H9 (cell line): ENCODE results near the gene KIAA1614. TPM values are rescaled to one million over a fixed set of nuclear protein-coding genes. Genes with fewer than 3 reads are reported as not detected.

ENCODE experiments used
- DNase-seq: peaks from one replicate; pipeline ENCODE4 v3.0.0-alpha.2; 2017
- H2AFZ ChIP-seq: one replicate; pipeline ENCODE4 v1.6.1; 2013; ENCODE audit warnings: mild to moderate bottlenecking, low read length, control low read depth, moderate library complexity
- H2AK5ac ChIP-seq: 2 replicates; pipeline ENCODE4 v1.6.1; 2013; ENCODE audit warnings: low read length, control low read depth, mixed read lengths; ENCODE audit not compliant: insufficient read length
- H2BK120ac ChIP-seq: one replicate; pipeline ENCODE4 v1.6.1; 2013; ENCODE audit warnings: low read depth, mild to moderate bottlenecking, low read length, control low read depth, inconsistent platforms; ENCODE audit not compliant: poor library complexity, severe bottlenecking
- H2BK12ac ChIP-seq: 2 replicates; pipeline ENCODE4 v1.6.1; 2013; ENCODE audit warnings: low read length, control low read depth, mixed read lengths, low read depth; ENCODE audit not compliant: insufficient read length
- H2BK15ac ChIP-seq: 2 replicates; pipeline ENCODE4 v1.6.1; 2013; ENCODE audit warnings: low read depth, low read length, control low read depth
- H2BK20ac ChIP-seq: one replicate; pipeline ENCODE4 v1.6.1; 2013; ENCODE audit warnings: low read depth, mild to moderate bottlenecking, low read length, control low read depth, inconsistent platforms; ENCODE audit not compliant: poor library complexity, severe bottlenecking
- H2BK5ac ChIP-seq: 2 replicates; pipeline ENCODE4 v1.6.1; 2013; ENCODE audit warnings: low read length, control low read depth, mixed read lengths; ENCODE audit not compliant: insufficient read length
- H3K14ac ChIP-seq: 2 replicates; pipeline ENCODE4 v1.6.1; 2013; ENCODE audit warnings: low read length, control low read depth; ENCODE audit not compliant: insufficient read depth
- H3K18ac ChIP-seq: 2 replicates; pipeline ENCODE4 v1.6.1; 2013; ENCODE audit warnings: low read depth, mild to moderate bottlenecking, mixed read lengths, low read length, control low read depth; ENCODE audit not compliant: insufficient read length
- H3K23ac ChIP-seq: 2 replicates; pipeline ENCODE4 v1.6.1; 2013; ENCODE audit warnings: low read length, control low read depth, mixed read lengths, low read depth; ENCODE audit not compliant: insufficient read length
- H3K23me2 ChIP-seq: 2 replicates; pipeline ENCODE4 v1.6.1; 2013; ENCODE audit warnings: low read depth, mild to moderate bottlenecking, mixed read lengths, low read length, control low read depth; ENCODE audit not compliant: insufficient read length, poor library complexity, severe bottlenecking
- H3K27ac ChIP-seq: 2 replicates; pipeline ENCODE4 v1.5.1; 2013; ENCODE audit warnings: low read length, control low read depth, mixed read lengths, low read depth; ENCODE audit not compliant: insufficient read length
- H3K27me3 ChIP-seq: 2 replicates; pipeline ENCODE4 v1.6.1; 2013; ENCODE audit warnings: low read length, control low read depth, inconsistent platforms; ENCODE audit not compliant: insufficient read depth
- H3K4ac ChIP-seq: 2 replicates; pipeline ENCODE4 v1.6.1; 2013; ENCODE audit warnings: low read depth, mild to moderate bottlenecking, control low read depth, inconsistent platforms, low read length, moderate library complexity
- H3K4me1 ChIP-seq: 2 replicates; pipeline ENCODE4 v1.6.1; 2013; ENCODE audit warnings: low read length, control low read depth, inconsistent platforms; ENCODE audit not compliant: insufficient read depth
- H3K4me2 ChIP-seq: 2 replicates; pipeline ENCODE4 v1.6.1; 2013; ENCODE audit warnings: low read length, control low read depth, mixed read lengths; ENCODE audit not compliant: insufficient read length, insufficient read depth
- H3K56ac ChIP-seq: 2 replicates; pipeline ENCODE4 v1.6.1; 2013; ENCODE audit warnings: low read depth, mild to moderate bottlenecking, mixed read lengths, low read length, control low read depth; ENCODE audit not compliant: insufficient read length
- H3K79me1 ChIP-seq: 2 replicates; pipeline ENCODE4 v1.6.1; 2013; ENCODE audit warnings: low read depth, mild to moderate bottlenecking, moderate library complexity, low read length, control low read depth, inconsistent platforms; ENCODE audit not compliant: insufficient read depth, poor library complexity, severe bottlenecking
- H3K79me2 ChIP-seq: 2 replicates; pipeline ENCODE4 v1.6.1; 2013; ENCODE audit warnings: low read length, control low read depth, inconsistent platforms; ENCODE audit not compliant: insufficient read depth
- H3K9ac ChIP-seq: 2 replicates; pipeline ENCODE4 v1.6.1; 2013; ENCODE audit warnings: low read length, control low read depth, mixed read lengths; ENCODE audit not compliant: insufficient read length; ENCODE audit errors: extremely low read depth
- H3K9me3 ChIP-seq: one replicate; pipeline ENCODE4 v1.6.1; 2013; ENCODE audit warnings: low read depth, low read length, inconsistent platforms; ENCODE audit not compliant: control insufficient read depth
- H3T11ph ChIP-seq: one replicate; pipeline ENCODE4 v1.6.1; 2013; ENCODE audit warnings: mild to moderate bottlenecking, low read length, control low read depth, inconsistent platforms
- H4K20me1 ChIP-seq: one replicate; pipeline ENCODE4 v1.6.1; 2013; ENCODE audit not compliant: control insufficient read depth, insufficient read length, insufficient read depth
- H4K5ac ChIP-seq: 2 replicates; pipeline ENCODE4 v1.6.1; 2013; ENCODE audit warnings: low read depth, mild to moderate bottlenecking, mixed read lengths, low read length, control low read depth; ENCODE audit not compliant: insufficient read length
- H4K8ac ChIP-seq: replicated peaks from 2 replicates; pipeline ENCODE4 v1.6.1; 2013; ENCODE audit warnings: low read length, control low read depth, mixed read lengths, low read depth; ENCODE audit not compliant: insufficient read length
- H4K91ac ChIP-seq: 2 replicates; pipeline ENCODE4 v1.6.1; 2013; ENCODE audit warnings: low read depth, mild to moderate bottlenecking, moderate library complexity, mixed read lengths, low read length, control low read depth; ENCODE audit not compliant: insufficient read length
- H3K27ac Mint-ChIP-seq, 3 experiments: 2 replicates in 2 of 3; 3 replicates in 1 of 3; pipeline ENCODE4 v1.8.0; 2020 to 2021; ENCODE audit warnings: mixed read lengths in 3 of 3, mild to moderate bottlenecking in 1 of 3, moderate library complexity in 1 of 3
- H3K27me3 Mint-ChIP-seq: 2 replicates; pipeline ENCODE4 v1.8.0; 2021; ENCODE audit warnings: low read depth, mild to moderate bottlenecking, moderate library complexity, mixed read lengths
- H3K36me3 Mint-ChIP-seq, 3 experiments: 2 replicates in 2 of 3; 3 replicates in 1 of 3; pipeline ENCODE4 v1.8.0; 2020 to 2021; ENCODE audit warnings: low read depth in 3 of 3, mixed read lengths in 3 of 3; ENCODE audit not compliant: insufficient read depth in 1 of 3
- H3K4me1 Mint-ChIP-seq, 2 experiments: 2 replicates each; pipeline ENCODE4 v1.8.0; 2020; ENCODE audit warnings: mixed read lengths in 2 of 2
- H3K4me3 Mint-ChIP-seq, 2 experiments: 2 replicates in 1 of 2; 3 replicates in 1 of 2; pipeline ENCODE4 v1.8.0; 2020 to 2021; ENCODE audit warnings: mild to moderate bottlenecking in 2 of 2, mixed read lengths in 2 of 2, moderate library complexity in 1 of 2
- H3K9me3 Mint-ChIP-seq, 2 experiments: 2 replicates in 1 of 2; 3 replicates in 1 of 2; pipeline ENCODE4 v1.8.0; 2020; ENCODE audit warnings: mild to moderate bottlenecking in 2 of 2, mixed read lengths in 2 of 2, moderate library complexity in 1 of 2
- WGBS: extraction: QIAGEN DNeasy Blood & Tissue Kit; methylation state at CpG from one replicate; pipeline ENCODE4 v1.1.7; 2013; ENCODE audit warnings: missing lambda C conversion rate, low lambda C conversion rate, mixed read lengths; ENCODE audit not compliant: insufficient read length; ENCODE audit errors: extremely low coverage; 5-methylcytosine and 5-hydroxymethylcytosine counted together
- total RNA-seq: library from RNA; stranded (reverse); gene quantifications from 2 replicates; pipeline ENCODE4 v1.2.1, GENCODE V29; 2021
- TF ChIP-seq, protein P1 (sequence below): fragments of 200-600 bp; sonication (generic); conservative IDR thresholded peaks from 3 replicates; pipeline ENCODE4 v1.8.0; 2021; ENCODE audit warnings: antibody characterized with exemption, mild to moderate bottlenecking

KIAA1614 gene
- total RNA-seq, 1 experiment from 2014 or later, result 1.3 TPM

GRCh38 chr1:180969434-180969833, 56.7 kb downstream of the KIAA1614 start:
- no peak overlapping the region for H3K14ac ChIP-seq
- peaks cover 3% of the 10 kb centered on the region for H3K79me1 ChIP-seq
- H4K5ac ChIP-seq, result no peak overlapping the region
- H3K23ac ChIP-seq, result no peak overlapping the region
- no peak overlapping the region for H3T11ph ChIP-seq
- Mint-ChIP-seq H3K27ac (no peak overlapping the region), H3K9me3 (no peaks in the 10 kb centered on the region), H3K4me1 (peaks cover 8 to 9% of the 10 kb centered on the region in 2 experiments; a peak in 2 of 4 replicates), H3K36me3 (peaks cover 23 to 73% (median 52%) of the 10 kb centered on the region in 3 experiments), H3K27me3 (no peaks in the 10 kb centered on the region), H3K4me3 (no peak overlapping the region)
- no peak overlapping the region for H3K27ac ChIP-seq
- H3K27me3 ChIP-seq, result no peaks in the 10 kb centered on the region
- no peak overlapping the region for H3K4me2 ChIP-seq
- no peaks in the 10 kb centered on the region for H3K79me2 ChIP-seq
- H3K18ac ChIP-seq, result no peak overlapping the region
- H2BK5ac ChIP-seq, result no peak overlapping the region
- H4K8ac ChIP-seq, result no peak overlapping the region
- no peak for DNase-seq
- TF ChIP-seq, protein P1, sequence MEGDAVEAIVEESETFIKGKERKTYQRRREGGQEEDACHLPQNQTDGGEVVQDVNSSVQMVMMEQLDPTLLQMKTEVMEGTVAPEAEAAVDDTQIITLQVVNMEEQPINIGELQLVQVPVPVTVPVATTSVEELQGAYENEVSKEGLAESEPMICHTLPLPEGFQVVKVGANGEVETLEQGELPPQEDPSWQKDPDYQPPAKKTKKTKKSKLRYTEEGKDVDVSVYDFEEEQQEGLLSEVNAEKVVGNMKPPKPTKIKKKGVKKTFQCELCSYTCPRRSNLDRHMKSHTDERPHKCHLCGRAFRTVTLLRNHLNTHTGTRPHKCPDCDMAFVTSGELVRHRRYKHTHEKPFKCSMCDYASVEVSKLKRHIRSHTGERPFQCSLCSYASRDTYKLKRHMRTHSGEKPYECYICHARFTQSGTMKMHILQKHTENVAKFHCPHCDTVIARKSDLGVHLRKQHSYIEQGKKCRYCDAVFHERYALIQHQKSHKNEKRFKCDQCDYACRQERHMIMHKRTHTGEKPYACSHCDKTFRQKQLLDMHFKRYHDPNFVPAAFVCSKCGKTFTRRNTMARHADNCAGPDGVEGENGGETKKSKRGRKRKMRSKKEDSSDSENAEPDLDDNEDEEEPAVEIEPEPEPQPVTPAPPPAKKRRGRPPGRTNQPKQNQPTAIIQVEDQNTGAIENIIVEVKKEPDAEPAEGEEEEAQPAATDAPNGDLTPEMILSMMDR, result no peak
- no peak overlapping the region for H3K56ac ChIP-seq
- no peaks in the 10 kb centered on the region for H3K9me3 ChIP-seq
- H4K91ac ChIP-seq, result no peak overlapping the region
- no peaks in the 10 kb centered on the region for H4K20me1 ChIP-seq
- H3K9ac ChIP-seq, result no peak overlapping the region
- no peaks in the 10 kb centered on the region for H3K4me1 ChIP-seq
- H2BK20ac ChIP-seq, result no peak overlapping the region
- H3K23me2 ChIP-seq, result no peaks in the 10 kb centered on the region
- no peak overlapping the region for H2BK15ac ChIP-seq
- H2BK120ac ChIP-seq, result no peak overlapping the region
- no peak overlapping the region for H2BK12ac ChIP-seq
- WGBS, result no CpG with 5 or more reads among the region's 8 CpGs
- no peak overlapping the region for H2AK5ac ChIP-seq
- no peak overlapping the region for H3K4ac ChIP-seq
- no peak overlapping the region for H2AFZ ChIP-seq
